GM18858 (cell line): ENCODE results near the gene PSTPIP1.

Experiments used
- ATAC-seq: cut with Tn5 transposase; IDR thresholded peaks from one replicate; pipeline ENCODE4 v1.9.1; 2021; ENCODE audit not compliant: unreplicated experiment

PSTPIP1 gene

GRCh38 chr15:76998663-76999285 is 3.8 kb downstream of the PSTPIP1 start:
- no peak for ATAC-seq

DNA sequence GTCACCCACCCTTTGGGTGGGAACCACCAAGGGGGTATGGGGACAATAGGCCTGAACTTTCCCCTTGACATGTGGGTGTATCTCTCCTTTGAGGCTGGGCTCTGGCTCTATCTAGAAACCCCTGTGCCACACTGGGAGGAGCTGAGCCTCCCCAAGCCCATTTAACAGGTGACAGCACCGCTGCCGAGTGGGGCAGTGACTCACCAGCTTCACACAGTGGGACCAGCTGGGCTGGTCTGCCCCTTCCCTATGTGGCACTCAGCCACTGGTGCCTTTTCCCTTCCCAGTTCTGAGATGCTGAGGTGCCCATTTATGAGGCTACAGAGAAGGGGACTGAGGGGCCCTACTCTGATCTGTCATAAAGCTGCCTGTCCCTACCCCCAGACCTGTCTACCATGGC is 5.1 kb downstream of the PSTPIP1 start:
- no peak for ATAC-seq

DNA sequence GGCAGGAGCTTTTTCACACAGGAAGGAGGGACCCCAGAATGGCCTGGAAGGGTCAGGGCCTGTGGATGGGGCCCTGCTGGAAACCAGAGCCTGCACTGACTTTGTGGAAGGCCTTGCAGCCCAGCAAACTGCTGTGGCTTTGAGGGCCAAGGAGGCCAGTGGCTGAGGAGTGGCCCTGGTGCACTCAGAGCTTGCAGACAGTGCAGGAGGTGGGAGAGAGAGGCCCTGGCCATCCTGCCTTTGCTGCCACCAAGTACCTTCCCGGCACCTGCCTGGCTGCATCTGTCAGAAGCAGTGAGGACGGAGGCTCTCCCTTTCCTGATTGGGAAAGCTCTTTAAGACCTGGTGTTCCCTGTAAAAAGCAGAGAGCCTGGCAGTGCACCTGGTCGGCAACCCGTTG is 6.4 kb downstream of the PSTPIP1 start:
- no peak for ATAC-seq

GRCh38 chr15:77001966-77002365 is 7.0 kb downstream of the PSTPIP1 start:
- no peak for ATAC-seq

DNA sequence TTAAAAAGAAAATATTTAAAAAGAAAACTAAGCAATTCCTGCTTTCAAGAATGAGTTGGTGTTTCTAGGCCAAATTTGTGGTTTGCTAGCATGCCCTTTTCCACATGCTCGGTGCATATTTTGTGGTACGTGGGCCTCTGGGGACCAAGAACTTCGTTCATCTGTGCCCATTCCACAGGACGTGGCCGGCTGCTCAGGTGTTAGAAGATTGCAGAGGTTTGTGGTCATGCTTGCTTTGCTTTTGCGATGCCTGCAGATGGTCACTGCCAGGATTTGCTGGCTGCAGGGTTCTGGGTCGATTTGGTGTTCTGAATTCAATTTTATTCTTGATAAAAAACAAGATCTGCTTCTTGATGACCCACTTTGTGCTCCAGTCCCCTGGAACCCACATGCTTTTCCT is 7.5 kb downstream of the PSTPIP1 start:
- no peak for ATAC-seq

- no peak for ATAC-seq
These were observed 8.3 kb downstream of the PSTPIP1 start for GRCh38 chr15:77002954-77003912.

DNA sequence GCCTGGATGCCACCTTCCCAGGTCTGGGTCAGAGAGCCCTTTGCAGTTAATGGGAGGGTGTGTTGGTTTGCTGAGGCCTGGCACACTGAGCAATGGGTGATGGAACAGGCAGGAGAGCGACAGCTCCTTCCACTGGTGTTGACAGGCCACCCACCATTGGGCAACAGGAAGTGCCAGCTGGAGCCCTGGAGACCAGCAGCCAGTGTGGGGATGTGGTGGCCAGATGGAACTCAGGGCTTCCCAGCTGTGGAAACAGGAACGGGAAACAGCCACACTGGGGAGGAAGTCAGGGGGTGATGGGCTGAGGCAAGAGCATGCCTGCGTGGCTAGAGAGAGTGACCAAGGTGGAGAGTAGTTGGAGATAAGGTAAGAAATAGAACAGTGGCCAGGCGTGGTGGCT is 9.3 kb downstream of the PSTPIP1 start:
- no peak for ATAC-seq

DNA sequence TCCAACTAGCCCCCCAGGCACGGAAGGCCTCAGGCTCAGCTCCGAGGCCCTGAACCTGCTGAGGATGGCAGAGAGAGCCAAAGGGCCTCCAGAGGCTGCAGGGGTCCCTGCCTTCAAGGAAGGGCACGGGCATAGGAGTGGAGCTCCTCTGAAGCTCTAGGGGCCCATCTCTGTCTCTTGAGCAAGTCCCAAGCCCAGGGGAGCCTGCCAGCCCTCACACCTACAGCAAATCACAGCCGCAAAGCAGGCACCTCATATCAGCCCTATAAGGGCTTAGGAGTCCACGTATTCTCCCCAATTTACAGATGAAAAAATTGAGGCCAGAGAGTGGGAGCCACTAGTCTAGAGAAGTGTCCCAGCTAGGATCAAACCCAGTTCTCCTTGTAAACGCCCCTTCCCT is 14.2 kb downstream of the PSTPIP1 start:
- ATAC-seq, result no peak

DNA sequence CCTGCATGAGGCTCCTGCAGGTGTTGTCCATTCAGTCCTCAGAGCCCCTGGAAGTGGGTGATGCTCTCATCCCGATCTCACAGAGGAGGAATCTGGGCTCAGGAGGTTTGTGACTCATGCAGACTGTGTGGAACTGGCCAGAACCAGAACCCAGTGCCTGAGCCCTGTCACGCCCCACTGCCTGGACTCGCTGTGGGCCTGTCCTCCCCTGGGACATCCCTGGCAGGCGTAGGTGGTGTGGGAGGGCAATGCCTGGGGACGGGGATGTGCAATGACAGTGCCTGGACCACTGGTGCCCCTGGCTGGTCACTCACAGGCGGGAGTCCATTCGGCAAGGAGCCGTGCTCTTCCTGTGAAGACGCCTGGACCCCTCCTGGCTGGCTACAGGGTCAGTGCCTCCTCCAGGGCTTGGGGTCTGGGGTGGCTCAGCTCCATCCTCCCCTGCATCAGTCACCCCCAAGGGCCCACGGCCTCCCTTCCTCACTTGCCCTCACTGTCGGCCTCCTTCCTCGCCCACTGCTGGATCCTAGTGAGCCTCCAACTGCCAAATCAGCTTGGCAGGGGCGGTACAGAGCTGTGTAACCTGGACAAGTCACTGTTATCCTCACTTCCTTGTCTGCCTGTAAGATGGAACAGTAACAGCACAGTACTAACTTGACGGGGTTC is 14.9 kb downstream of the PSTPIP1 start:
- no peak for ATAC-seq

DNA sequence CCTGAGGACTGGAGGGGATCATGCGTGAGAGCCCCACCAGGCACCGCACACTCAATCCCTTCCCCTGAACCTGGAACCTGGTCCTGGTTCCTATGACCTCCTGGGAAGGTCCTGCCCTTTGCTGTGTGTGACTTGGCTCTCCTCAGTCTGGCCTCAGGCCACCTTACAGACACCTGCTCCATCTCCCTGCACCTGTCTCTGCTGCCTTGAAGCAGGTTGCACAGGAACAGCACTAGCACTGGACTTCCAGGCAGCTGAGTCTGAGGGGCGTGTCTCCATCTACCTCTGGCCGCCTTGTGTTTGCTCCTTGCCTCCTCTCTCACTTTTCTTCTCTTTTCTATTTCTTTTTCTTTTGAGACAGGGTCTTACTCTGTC is 15.4 kb downstream of the PSTPIP1 start:
- ATAC-seq, result no peak

- no peak for ATAC-seq
These were observed 15.9 kb downstream of the PSTPIP1 start for GRCh38 chr15:77010857-77011256.

DNA sequence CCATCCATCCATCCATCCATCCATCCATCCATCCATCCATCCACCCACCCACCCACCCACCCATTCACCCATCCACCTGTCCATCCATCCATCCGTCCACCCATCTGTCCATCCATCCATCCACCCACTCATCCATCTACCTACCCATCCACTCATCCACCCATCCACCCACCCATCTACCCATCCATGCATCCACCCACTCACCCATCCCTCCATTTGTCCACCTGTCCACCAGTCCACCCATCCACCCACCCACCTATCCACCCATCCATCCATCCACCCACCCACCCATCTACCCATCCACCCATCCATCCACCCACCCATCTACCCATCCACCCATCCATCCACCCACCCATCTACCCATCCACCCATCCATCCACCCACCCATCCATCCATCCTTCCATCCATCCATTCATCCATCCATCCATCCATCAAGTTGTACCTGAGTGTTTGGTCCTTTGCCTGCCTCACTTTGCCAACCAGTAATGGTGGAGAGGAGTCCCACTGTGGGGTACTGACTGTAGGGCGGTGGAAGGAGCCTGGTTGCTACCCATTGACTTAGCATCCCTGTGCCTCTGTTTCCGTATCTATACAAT is 17.3 kb downstream of the PSTPIP1 start:
- ATAC-seq, result no peak

DNA sequence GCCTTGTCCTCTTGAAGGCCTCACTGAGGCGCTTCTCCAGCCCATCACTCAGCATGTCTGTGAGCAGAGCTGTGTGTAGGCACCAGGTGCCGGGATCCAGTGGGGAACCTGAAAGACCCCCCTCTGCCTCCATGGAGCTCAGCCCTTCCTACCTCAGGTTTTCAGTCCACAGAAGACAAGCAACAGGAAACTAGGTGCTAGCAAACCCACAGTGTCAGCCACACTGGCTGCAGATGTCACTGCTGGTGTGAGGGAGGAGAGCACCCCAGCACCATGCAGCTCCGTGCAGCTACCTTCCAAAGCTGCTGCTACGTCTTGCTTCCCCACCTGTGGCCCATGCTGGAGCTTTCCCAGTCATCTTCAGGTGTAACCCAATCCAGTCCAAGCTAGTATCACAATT is 17.9 kb downstream of the PSTPIP1 start:
- ATAC-seq, result no peak

DNA sequence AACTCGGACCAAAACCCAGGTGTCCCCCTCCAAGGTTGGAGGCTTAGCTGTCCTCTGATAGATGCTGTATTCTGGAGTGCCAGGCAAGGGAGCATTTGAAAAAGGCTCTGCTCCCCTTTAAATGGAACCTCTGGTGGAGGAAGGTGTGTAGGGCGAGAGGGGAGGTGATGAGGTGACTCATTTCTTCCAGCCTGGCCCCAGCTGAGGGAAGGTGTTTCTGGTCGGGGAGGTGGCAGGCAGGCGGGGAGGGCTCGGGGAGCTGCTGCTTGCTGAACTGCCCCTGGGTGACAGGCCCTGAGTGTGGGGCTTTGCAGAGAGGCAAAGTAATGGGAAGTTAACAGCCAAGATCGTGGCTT is 18.8 kb downstream of the PSTPIP1 start:
- ATAC-seq, result no peak

- no peak for ATAC-seq
These were observed 19.5 kb downstream of the PSTPIP1 start for GRCh38 chr15:77014132-77015081.

- ATAC-seq, result no peak
These were observed 20.9 kb downstream of the PSTPIP1 start for GRCh38 chr15:77015646-77016320.

DNA sequence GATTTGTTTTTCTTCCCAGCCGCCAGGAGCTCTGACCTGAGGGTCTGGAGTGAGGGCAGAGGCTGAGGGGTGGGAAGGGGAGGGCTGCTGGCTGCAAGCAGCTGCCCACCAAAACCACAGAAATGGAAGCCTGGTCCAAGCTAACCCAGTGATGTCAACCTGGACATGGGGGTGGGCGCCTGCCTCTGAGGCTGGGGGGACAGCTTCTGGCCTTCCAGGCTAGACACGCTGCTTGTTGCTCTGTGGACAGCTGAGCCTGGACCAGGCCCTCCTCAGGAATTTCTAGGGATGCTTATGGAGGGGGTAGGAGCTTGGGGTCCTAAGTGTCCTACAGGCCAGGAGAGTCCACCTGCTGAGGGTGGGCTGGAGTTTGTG is 21.4 kb downstream of the PSTPIP1 start:
- ATAC-seq, result no peak

- no peak for ATAC-seq
These were observed 22.2 kb downstream of the PSTPIP1 start for GRCh38 chr15:77017091-77017660.
